HCT116 (cell line): ENCODE measurements around the gene CDH23. TPM values are rescaled to one million over a fixed set of nuclear protein-coding genes. Genes with fewer than 3 reads are reported as not detected.
A peak's percentile ranks its signal among the peaks of the same experiment; 100 is the strongest.
"Not testable (repeated sequence)": the region's sequence is repeated elsewhere in the genome, so short reads cannot be mapped to it uniquely, and the experiment has no call there.

Source experiments
- ATAC-seq: fragments of 200-7000 bp; cut with Tn5 transposase; 2 replicates; pipeline ENCODE4 v1.9.1; 2020; ENCODE audit warnings: mild to moderate bottlenecking, moderate library complexity
- BruUV-seq: library from RNA; stranded (reverse); fragments of 400-500 nt; replicated peaks from 2 replicates; lab custom pipeline; 2021; lab: Mats Ljungman, UMichigan
- CTCF ChIA-PET: fragments of 300-600 bp; sonication (Branson Sonifier 250); formaldehyde crosslinking; loops from one replicate; lab custom pipeline; 2021; ENCODE audit warnings: antibody characterized with exemption; lab: Charles Lee
- POLR2A ChIA-PET: fragments of 300-600, 350-600 bp; sonication (Branson Sonifier 250); formaldehyde crosslinking; loops from one replicate; lab custom pipeline; 2021; ENCODE audit warnings: antibody characterized with exemption; lab: Charles Lee
- RAD21 ChIA-PET, 2 experiments: fragments of 300-600 bp; sonication (Branson Sonifier 250); formaldehyde crosslinking; loops; one replicate each; lab custom pipeline; 2023; ENCODE audit warnings: low total read pairs in 2 of 2; ENCODE audit not compliant: uncharacterized antibody in 2 of 2, unreplicated experiment in 2 of 2, low non-redundant PET in 1 of 2; lab: Charles Lee
- DNase-seq: peaks from one replicate; pipeline ENCODE4 v3.0.0-alpha.2; 2010; ENCODE audit warnings: low read depth, low spot score
- H2AFZ ChIP-seq: fragments of 200-600 bp; shearing (Covaris generic), sonication (generic); 2 replicates; pipeline ENCODE4 v1.6.1; 2017; ENCODE audit warnings: low read depth, mixed run types, mixed read lengths, antibody characterized with exemption, low read length; ENCODE audit not compliant: poor library complexity, severe bottlenecking
- H3K27ac ChIP-seq: 2 replicates; pipeline ENCODE4 v1.5.1; 2012; ENCODE audit warnings: low read depth, low read length
- H3K27me3 ChIP-seq: fragments of 200-600 bp; sonication (generic); 2 replicates; pipeline ENCODE4 v1.6.1; 2016; ENCODE audit warnings: mixed run types, low read length, mixed read lengths; ENCODE audit not compliant: insufficient read depth
- H3K36me3 ChIP-seq, 2 experiments: fragments of 200-500 bp in 1 of 2; fragments of 200-600 bp in 1 of 2; sonication (Bioruptor generic) in 1 of 2; sonication (generic) in 1 of 2; 2 replicates each; pipeline versions ENCODE4 v1.5.1 to v1.6.1; 2014 to 2016; ENCODE audit warnings: low read length in 2 of 2, inconsistent platforms in 1 of 2, mixed read lengths in 1 of 2, mixed run types in 1 of 2; ENCODE audit not compliant: insufficient read depth in 2 of 2, control insufficient read depth in 1 of 2
- H3K4me1 ChIP-seq, 2 experiments: fragments of 200-600 bp in 1 of 2; sonication (generic) in 1 of 2; 2 replicates each; pipeline versions ENCODE4 v1.5.1 to v1.6.1; 2012 to 2017; ENCODE audit warnings: low read length in 2 of 2, inconsistent platforms in 1 of 2, mild to moderate bottlenecking in 1 of 2, mixed read lengths in 1 of 2, mixed run types in 1 of 2, moderate library complexity in 1 of 2; ENCODE audit not compliant: insufficient read depth in 2 of 2, control insufficient read depth in 1 of 2
- H3K4me2 ChIP-seq: fragments of 200-600 bp; sonication (generic); 2 replicates; pipeline ENCODE4 v1.6.1; 2017; ENCODE audit warnings: mixed run types, low read length, mixed read lengths
- H3K4me3 ChIP-seq, 2 experiments: fragments of 200-600 bp in 1 of 2; sonication (generic) in 1 of 2; replicated peaks in 1 of 2; 2 replicates each; pipeline ENCODE4 v1.5.1; 2011 to 2016; ENCODE audit warnings: low read length in 2 of 2, control low read depth in 1 of 2, low read depth in 1 of 2, mild to moderate bottlenecking in 1 of 2, mixed read lengths in 1 of 2, mixed run types in 1 of 2
- H3K79me2 ChIP-seq: fragments of 200-600 bp; sonication (generic); 2 replicates; pipeline ENCODE4 v1.6.1; 2017; ENCODE audit warnings: mild to moderate bottlenecking, mixed run types, low read length, moderate library complexity, mixed read lengths; ENCODE audit not compliant: insufficient read depth
- H3K9ac ChIP-seq: fragments of 200-600 bp; sonication (generic); 2 replicates; pipeline ENCODE4 v1.6.1; 2016; ENCODE audit warnings: low read length, mixed read lengths
- H3K9me2 ChIP-seq: fragments of 200-600 bp; sonication (generic), shearing (Covaris generic); 2 replicates; pipeline ENCODE4 v1.6.1; 2017; ENCODE audit warnings: mixed run types, mild to moderate bottlenecking, moderate library complexity; ENCODE audit not compliant: insufficient read depth
- H3K9me3 ChIP-seq, 2 experiments: fragments of 200-500 bp in 1 of 2; fragments of 200-600 bp in 1 of 2; sonication (Bioruptor generic) in 1 of 2; sonication (generic) in 1 of 2; 2 replicates each; pipeline ENCODE4 v1.6.1; 2014 to 2017; ENCODE audit warnings: low read length in 2 of 2, mixed read lengths in 2 of 2, inconsistent platforms in 1 of 2, low read depth in 1 of 2, mild to moderate bottlenecking in 1 of 2, mixed run types in 1 of 2, moderate library complexity in 1 of 2; ENCODE audit not compliant: control insufficient read depth in 1 of 2, insufficient read depth in 1 of 2
- H4K20me1 ChIP-seq: fragments of 200-600 bp; sonication (generic), shearing (Covaris generic); 2 replicates; pipeline ENCODE4 v1.6.1; 2017; ENCODE audit warnings: mixed run types, mild to moderate bottlenecking, moderate library complexity; ENCODE audit not compliant: insufficient read depth
- CTCF ChIP-seq, 3 experiments: fragments of 200-600 bp in 1 of 3; sonication (generic) in 1 of 3; IDR thresholded peaks in 2 of 3; conservative IDR thresholded peaks in 1 of 3; 2 replicates each; pipeline ENCODE4 v1.5.1; 2012 to 2017; ENCODE audit warnings: low read depth in 2 of 3, low read length in 2 of 3, antibody characterized with exemption in 1 of 3, borderline replicate concordance in 1 of 3, control low read depth in 1 of 3, mild to moderate bottlenecking in 1 of 3, mixed read lengths in 1 of 3, mixed run types in 1 of 3, moderate library complexity in 1 of 3; ENCODE audit not compliant: insufficient read depth in 1 of 3
- SP1 ChIP-seq: IDR thresholded peaks from 2 replicates; pipeline ENCODE4 v1.6.1; 2012; ENCODE audit warnings: low read depth
- intact Hi-C: fragments of 100-400 bp; cut with micrococcal nuclease; formaldehyde crosslinking; loops from 2 replicates; pipeline ENCODE4 v1.10.0; 2022
- total RNA-seq: library from RNA; stranded (reverse); gene quantifications from one replicate; pipeline ENCODE4 v1.2.1, GENCODE V29; 2021; ENCODE audit not compliant: unreplicated experiment

Gene CDH23
- total RNA-seq, 1 experiment from 2014 or later: not detected

- TF ChIP-seq CTCF (IDR thresholded peaks at IDR 0.05 in 2 of 3, conservative IDR thresholded peaks at IDR 0.05 in 1 of 3; ENCODE audit: borderline replicate concordance in 1 of 3, insufficient read depth in 1 of 3, low read depth in 2 of 3, low read length in 2 of 3) (no peak), SP1 (0 out of 2 replicates have a peak, but pooled peaks have one; percentile 6)
These were observed 454.2 kb downstream of the CDH23 start, which contains the start of gene PSAP (continued) for GRCh38 chr10:71850743-71851464.

DNA sequence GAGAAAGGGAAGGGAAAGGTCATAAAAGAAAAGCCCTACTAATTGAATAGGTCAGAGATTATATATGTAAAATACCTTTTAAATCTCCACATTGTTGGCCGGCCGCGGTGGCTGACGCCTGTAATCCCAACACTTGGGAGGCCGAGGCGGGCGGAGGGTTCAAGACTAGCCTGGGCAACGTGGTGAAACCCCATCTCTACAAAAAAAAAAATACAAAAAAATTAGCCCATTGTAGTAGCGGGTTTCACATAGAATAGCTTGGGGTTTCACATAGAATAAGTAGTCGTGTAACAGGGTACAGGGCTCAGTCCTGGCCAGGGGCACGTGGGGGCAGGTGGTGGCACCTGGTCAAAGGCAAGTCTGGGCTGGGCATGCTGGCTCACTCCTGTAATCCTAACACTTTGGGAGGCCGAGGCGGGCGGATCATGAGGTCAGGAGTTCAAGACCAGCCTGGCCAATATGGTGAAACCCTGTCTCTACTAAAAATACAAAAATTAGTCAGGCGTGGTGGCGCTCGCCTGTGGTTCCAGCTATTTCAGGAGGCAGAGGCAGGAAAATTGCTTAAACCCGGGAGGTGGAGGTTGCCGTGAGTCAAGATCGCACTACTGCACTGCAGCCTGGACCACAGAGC is 454.9 kb downstream of the CDH23 start:
- peak overlapping the region; percentile 83 for H3K9ac ChIP-seq
- BruUV-seq: TSS peak; percentile 82
- H3K36me3 ChIP-seq, H3K27me3 ChIP-seq, DNase-seq, H4K20me1 ChIP-seq, H3K9me3 ChIP-seq, H2AFZ ChIP-seq, intact Hi-C loops, H3K9me2 ChIP-seq: not testable (repeated sequence)
- peaks cover 4 to 30% of the 10 kb centered on the region in 2 experiments; a peak in 3 of 4 replicates for H3K4me1 ChIP-seq
- H3K4me3 ChIP-seq: peak overlapping the region; percentile 73 to 98
- ChIA-PET RAD21 (interaction anchor here (0.6 to 1.8 kb wide), 3 partner anchors 9 to 45 kb away, joined by 3 to 7 read pairs (median 6); no protein-coding TSS in a partner anchor), POLR2A (interaction anchor here (0.6 to 3.4 kb wide), 18 partner anchors 9 to 469 kb away, joined by 3 to 107 read pairs (median 4); no protein-coding TSS in a partner anchor), CTCF (interaction anchor here (1.0 to 1.4 kb wide), 4 partner anchors 10 to 78 kb away, joined by 3 to 10 read pairs (median 4); partner anchors contain the start of gene VSIR)
- H3K4me2 ChIP-seq: peak overlapping the region; percentile 81
- H3K79me2 ChIP-seq: peaks cover 44% of the 10 kb centered on the region
- peak overlapping the region; percentile 70 for H3K27ac ChIP-seq
- ATAC-seq: peak; percentile 13
